HepG2 (cell line): Measurements from ENCODE around the gene LAS1L. TPM values are rescaled to one million over a fixed set of nuclear protein-coding genes. Genes with fewer than 3 reads are reported as not detected.
"Not testable (repeated sequence)": the region's sequence is repeated elsewhere in the genome, so short reads cannot be mapped to it uniquely, and the experiment has no call there.

Experiments used
- ATAC-seq: fragments of 200-7000 bp; cut with Tn5 transposase; 3 replicates; pipeline ENCODE4 v1.9.1; 2020; ENCODE audit warnings: mild to moderate bottlenecking, moderate library complexity
- BruUV-seq: library from RNA; stranded (reverse); fragments of 400-500 nt; replicated peaks from 2 replicates; lab custom pipeline; 2021; lab: Mats Ljungman, UMichigan
- CTCF ChIA-PET: fragments of 300-600 bp; formaldehyde crosslinking; extraction: SDS; loops from one replicate; lab custom pipeline; 2021; ENCODE audit warnings: low total read pairs, inconsistent platforms, low intra/inter-chr PET ratio; lab: Yijun Ruan, JAX
- POLR2A ChIA-PET: fragments of 350-600 bp; sonication (Branson Sonifier 250); formaldehyde crosslinking; loops from one replicate; lab custom pipeline; 2020; ENCODE audit warnings: antibody characterized with exemption, inconsistent platforms; lab: Yijun Ruan, JAX
- DNase-seq: peaks from one replicate; pipeline ENCODE4 v3.0.0-alpha.2; 2015; ENCODE audit warnings: low spot score
- FAIRE-seq: peaks from 3 replicates; lab custom pipeline; 2011; peaks lifted over from hg19 to GRCh38; lab: Jason Lieb, UNC
- H2AFZ ChIP-seq: one replicate; pipeline ENCODE4 v1.6.1; 2011; ENCODE audit warnings: low read length, inconsistent platforms
- H3K27ac ChIP-seq: fragments of 300-600 bp; 3 replicates; pipeline ENCODE4 v1.8.0; 2011; ENCODE audit warnings: mixed run types, mild to moderate bottlenecking, mixed read lengths, low read length, inconsistent platforms; ENCODE audit not compliant: insufficient read depth; ENCODE audit errors: extremely low read length
- H3K27me3 ChIP-seq, 2 experiments: fragments of 200-600 bp in 1 of 2; 2 replicates in 1 of 2; 3 replicates in 1 of 2; pipeline versions ENCODE4 v1.6.0 to v1.8.0; 2011; ENCODE audit warnings: low read length in 2 of 2, mild to moderate bottlenecking in 2 of 2, moderate library complexity in 2 of 2, inconsistent platforms in 1 of 2; ENCODE audit not compliant: insufficient read depth in 2 of 2, control insufficient read depth in 1 of 2
- H3K36me3 ChIP-seq, 2 experiments: fragments of 200-600 bp in 1 of 2; replicated peaks in 1 of 2; 2 replicates in 1 of 2; 3 replicates in 1 of 2; pipeline versions ENCODE4 v1.5.1 to v1.8.0; 2011; ENCODE audit warnings: low read length in 2 of 2, inconsistent platforms in 1 of 2; ENCODE audit not compliant: insufficient read depth in 2 of 2, control insufficient read depth in 1 of 2
- H3K4me1 ChIP-seq: 2 replicates; pipeline ENCODE4 v1.5.1; 2012; ENCODE audit warnings: low read length, inconsistent platforms; ENCODE audit not compliant: insufficient read depth
- H3K4me2 ChIP-seq: 2 replicates; pipeline ENCODE4 v1.6.0; 2011; ENCODE audit warnings: low read depth, low read length, inconsistent platforms
- H3K4me3 ChIP-seq, 3 experiments: fragments of 200-600 bp in 1 of 3; sonication (generic), shearing (Covaris generic) in 1 of 3; replicated peaks in 1 of 3; 2 replicates each; pipeline ENCODE4 v1.5.1; 2011 to 2016; ENCODE audit warnings: low read length in 3 of 3, inconsistent platforms in 2 of 3, low read depth in 2 of 3, mild to moderate bottlenecking in 2 of 3, control low read depth in 1 of 3, mixed read lengths in 1 of 3; ENCODE audit not compliant: insufficient read depth in 1 of 3
- H3K79me2 ChIP-seq: one replicate; pipeline ENCODE4 v1.6.1; 2011; ENCODE audit warnings: low read length, inconsistent platforms; ENCODE audit not compliant: insufficient read depth
- H3K9ac ChIP-seq: 2 replicates; pipeline ENCODE4 v1.6.0; 2011; ENCODE audit warnings: mild to moderate bottlenecking, low read depth, low read length, inconsistent platforms; ENCODE audit not compliant: insufficient read depth
- H3K9me3 ChIP-seq: 2 replicates; pipeline ENCODE4 v1.5.1; 2012; ENCODE audit warnings: mild to moderate bottlenecking, low read length
- H4K20me1 ChIP-seq: 2 replicates; pipeline ENCODE4 v1.6.0; 2011; ENCODE audit warnings: inconsistent platforms, mild to moderate bottlenecking, low read length, moderate library complexity; ENCODE audit not compliant: insufficient read depth
- GPN1 ChIP-seq: sonication (generic); formaldehyde crosslinking; IDR thresholded peaks from 2 replicates; pipeline ENCODE4 v1.5.1; 2020; ENCODE audit warnings: missing genetic modification reagents, borderline replicate concordance
- WGBS: methylation state at CpG from one replicate; pipeline ENCODE4 v1.1.6; 2017; ENCODE audit warnings: low lambda C conversion rate; 5-methylcytosine and 5-hydroxymethylcytosine counted together
- in situ Hi-C: cut with HindIII; loops from 2 replicates; pipeline ENCODE4 v1.10.0; 2017; ENCODE audit warnings: low pct_unique_long_range_greater_than_20kb; ENCODE audit not compliant: extremely low pct_ligation_motif_present
- intact Hi-C: fragments of 100-400 bp; cut with micrococcal nuclease; formaldehyde crosslinking; loops from one replicate; pipeline ENCODE4 v1.10.0; 2022; ENCODE audit not compliant: unreplicated experiment
- polyA plus RNA-seq, 8 experiments: library from polyadenylated mRNA; depleted of rRNA in 3 of 8; stranded (reverse) in 7 of 8; unstranded in 1 of 8; fragments of >200 nt; fragmentation: Illumina TruSeq in 4 of 8; extraction: Trizol in 4 of 8; gene quantifications; 2 replicates each; pipeline versions ENCODE4 v1.2.1 to v1.2.3, GENCODE V29; 2011 to 2016; ENCODE audit warnings: low read depth in 4 of 8, missing spikeins in 1 of 8, mixed read lengths in 1 of 8; ENCODE audit not compliant: insufficient read depth in 1 of 8
- total RNA-seq, 5 experiments: library from RNA; depleted of rRNA; stranded (reverse); fragments of >200 nt; fragmentation: Illumina TruSeq; extraction: Trizol; gene quantifications; 2 replicates each; pipeline ENCODE4 v1.2.3, GENCODE V29; 2016; ENCODE audit warnings: low read depth in 1 of 5

LAS1L gene
- total and polyA plus RNA-seq, 2 of the 13 experiments (the other 11 are each of a cell fraction or from before 2014, with no cell fraction given), result 18.1 to 33.3 TPM

GRCh38 chrX:65522739-65523372 lies 11.7 kb downstream of the LAS1L start:
- no TSS peak for BruUV-seq
- WGBS, result 96% methylated on average over 3 of the region's 3 CpGs
- H3K27ac ChIP-seq, result no peak overlapping the region
- no peak overlapping the region for H3K4me2 ChIP-seq
- H3K36me3 ChIP-seq, result peaks cover 2 to 11% of the 10 kb centered on the region in 2 experiments; a peak in 4 of 5 replicates
- CTCF ChIA-PET, result no interaction called here
- no peaks in the 10 kb centered on the region for H3K27me3 ChIP-seq
- no peaks in the 10 kb centered on the region for H3K9me3 ChIP-seq
- intact Hi-C loops (no loop called here), in situ Hi-C loops (no loop called here)
- no peak overlapping the region for H3K4me3 ChIP-seq
- no peak overlapping the region for H2AFZ ChIP-seq
- H3K4me1 ChIP-seq, result no peaks in the 10 kb centered on the region
- FAIRE-seq (no peak), ATAC-seq (no peak), DNase-seq (no peak)
- POLR2A ChIA-PET, result no interaction called here
- H3K9ac ChIP-seq, result no peak overlapping the region
- H4K20me1 ChIP-seq, result no peaks in the 10 kb centered on the region
- no peaks in the 10 kb centered on the region for H3K79me2 ChIP-seq
- TF ChIP-seq GPN1, result no peak

- H3K36me3 ChIP-seq, POLR2A ChIA-PET, FAIRE-seq, ATAC-seq, H3K9me3 ChIP-seq, BruUV-seq, H3K9ac ChIP-seq, intact Hi-C loops, H4K20me1 ChIP-seq, H2AFZ ChIP-seq, in situ Hi-C loops, H3K27ac ChIP-seq, H3K79me2 ChIP-seq, H3K4me3 ChIP-seq, DNase-seq, H3K27me3 ChIP-seq, H3K4me1 ChIP-seq, CTCF ChIA-PET, H3K4me2 ChIP-seq: not testable (repeated sequence)
- WGBS, result 100% methylated on average over 1 of the region's 6 CpGs
These were observed 15.1 kb downstream of the LAS1L start for GRCh38 chrX:65519530-65519929.

- H4K20me1 ChIP-seq, H3K79me2 ChIP-seq, POLR2A ChIA-PET, BruUV-seq, H3K4me3 ChIP-seq, DNase-seq, H3K4me2 ChIP-seq, H3K4me1 ChIP-seq, ATAC-seq, H3K27ac ChIP-seq, FAIRE-seq, CTCF ChIA-PET, H2AFZ ChIP-seq, H3K36me3 ChIP-seq, H3K27me3 ChIP-seq, H3K9me3 ChIP-seq, H3K9ac ChIP-seq, intact Hi-C loops, in situ Hi-C loops: not testable (repeated sequence)
- WGBS, result 91% methylated on average over 4 of the region's 9 CpGs
These were observed 15.6 kb downstream of the LAS1L start for GRCh38 chrX:65518980-65519379.
